ENCODE measurements around the gene GALNT17.

- no peak for TF ChIP-seq CTCF (IDR thresholded peaks at IDR 0.05)
- TF ChIP-seq POLR2A (IDR thresholded peaks at IDR 0.05) = no peak
These were observed 564.6 kb downstream of the GALNT17 start for GRCh38 chr7:71696511-71696910.
